ENCODE results near the gene NKX1-1.
"Not testable (repeated sequence)": the region's sequence is repeated elsewhere in the genome, so short reads cannot be mapped to it uniquely, and the experiment has no call there.

GRCh38 chr4:1393363-1393762, 12.9 kb downstream of the NKX1-1 start:
- TF ChIP-seq POLR2A, CTCF (IDR thresholded peaks at IDR 0.05): not testable (repeated sequence)
